ENCODE data around the gene TBX2. TPM values are rescaled to one million over a fixed set of nuclear protein-coding genes. Genes with fewer than 3 reads are reported as not detected.

Gene TBX2
- total and polyA plus RNA-seq, 2 of the 4 experiments (the other 2 are of a cell fraction), result 20.1 to 64.1 TPM

GRCh38 chr17:61404663-61404912 lies 4.9 kb downstream of the TBX2 start:
- Histone ChIP-seq H3K36me3 (ENCODE audit: control insufficient read depth, insufficient read depth, low read length) (peaks cover 80% of the 10 kb centered on the region), H3K4ac (ENCODE audit: low read depth, low read length) (peak overlapping the region; percentile 91), H3K4me2 (ENCODE audit: low read depth, low read length) (peak overlapping the region; percentile 83), H3K14ac (replicated peaks; ENCODE audit: low read depth, low read length) (peak overlapping the region; percentile 98), H2BK5ac (ENCODE audit: low read depth, low read length, poor library complexity, severe bottlenecking) (peak overlapping the region; percentile 91), H3K27ac (ENCODE audit: insufficient read depth, low read length) (peak overlapping the region; percentile 100), H2BK20ac (ENCODE audit: low read depth, low read length) (no peak overlapping the region), H3K4me3 (ENCODE audit: insufficient read depth, low read depth, low read length) (peak overlapping the region; percentile 98), H3K79me1 (ENCODE audit: low read depth in 1 of 2, low read length in 2 of 2) (no peaks in the 10 kb centered on the region), H3K9me1 (ENCODE audit: insufficient read depth, low read length) (no peaks in the 10 kb centered on the region), H3K9ac (ENCODE audit: low read depth, low read length) (peak overlapping the region; percentile 100), H3K27me3 (ENCODE audit: control insufficient read depth, insufficient read depth, low read length) (no peaks in the 10 kb centered on the region), H3K56ac (ENCODE audit: extremely low read depth, insufficient read depth, low read length) (peak overlapping the region; percentile 87), H2AFZ (replicated peaks; ENCODE audit: low read length, poor library complexity) (peak overlapping the region; percentile 54), H4K20me1 (ENCODE audit: insufficient read depth, low read length) (peaks cover 64% of the 10 kb centered on the region), H4K91ac (ENCODE audit: insufficient read depth, low read depth, low read length) (peak overlapping the region; percentile 85), H3K9me3 (ENCODE audit: control insufficient read depth, insufficient read depth, low read length) (no peaks in the 10 kb centered on the region), H2AK5ac (ENCODE audit: low read depth, low read length) (0 out of 2 replicates have a peak overlapping the region, but pooled peaks have one; percentile 13), H2AK9ac (replicated peaks; ENCODE audit: low read depth, low read length, poor library complexity) (peak overlapping the region; percentile 93), H3K23ac (ENCODE audit: low read depth, low read length) (peak overlapping the region; percentile 94), H3K18ac (ENCODE audit: low read depth, low read length) (peak overlapping the region; percentile 81; the same call in 1 of the 2 replicates), H4K5ac (ENCODE audit: low read depth, low read length) (no peak overlapping the region; the same call in 1 of the 2 replicates), H2BK120ac (ENCODE audit: low read depth, low read length) (peak overlapping the region; percentile 69), H3K4me1 (ENCODE audit: control insufficient read depth, insufficient read depth, low read length) (peaks cover 29% of the 10 kb centered on the region), H4K8ac (ENCODE audit: low read depth in 2 of 2, low read length in 2 of 2) (peak overlapping the region; percentile 59 to 89; a peak in 2 of 4 replicates), H2BK15ac (ENCODE audit: low read depth, low read length) (no peak overlapping the region)
- 1% methylated on average over 16 of the region's 27 CpGs; no CpG with 5 or more reads in 1 of the 2 experiments for WGBS, 2 experiments (ENCODE audit: extremely low coverage in 2 of 2, insufficient read length in 1 of 2)
- dilution Hi-C loops (cut with HindIII; ENCODE audit: low sequenced_read_pairs, unreplicated experiment), result no loop called here
- no TSS peak for BruUV-seq (replicated peaks)
- POLR2A ChIA-PET (ENCODE audit: unreplicated experiment), result interaction anchor here (0.5 kb wide), 1 partner anchor 202 kb away, joined by 7 read pairs; no protein-coding TSS in a partner anchor
- TF ChIP-seq FOS (IDR thresholded peaks at IDR 0.05; ENCODE audit: low read depth, low read length) (no peak), SMC3 (IDR thresholded peaks at IDR 0.05; ENCODE audit: low read depth, low read length) (no peak), POLR2A (IDR thresholded peaks at IDR 0.05; ENCODE audit: low read depth, low read length) (no peak), CTCF (conservative IDR thresholded peaks at IDR 0.05; ENCODE audit: low read depth, low read length) (no peak), RCOR1 (IDR thresholded peaks at IDR 0.05; ENCODE audit: insufficient replicate concordance, low read length) (no peak), BHLHE40 (IDR thresholded peaks at IDR 0.05; ENCODE audit: low read depth, low read length) (no peak), ELK1 (IDR thresholded peaks at IDR 0.05; ENCODE audit: borderline replicate concordance, low read depth, low read length) (no peak), CHD1 (IDR thresholded peaks at IDR 0.05; ENCODE audit: low read depth, low read length) (no peak), RAD21 (IDR thresholded peaks at IDR 0.05; ENCODE audit: low read length) (no peak), RFX5 (IDR thresholded peaks at IDR 0.05; ENCODE audit: low read depth, low read length) (no peak), MAFK (IDR thresholded peaks at IDR 0.05; ENCODE audit: low read depth, low read length) (no peak), CEBPB (IDR thresholded peaks at IDR 0.05; ENCODE audit: low read depth, low read length) (no peak), MAZ (IDR thresholded peaks at IDR 0.05; ENCODE audit: borderline replicate concordance, low read depth, low read length) (no peak), USF2 (IDR thresholded peaks at IDR 0.05; ENCODE audit: low read depth, low read length) (no peak), MXI1 (IDR thresholded peaks at IDR 0.05; ENCODE audit: borderline replicate concordance, low read depth, low read length) (no peak)
- no peak for ATAC-seq (ENCODE audit: low read depth)
- intact Hi-C loops (cut with micrococcal nuclease), result no loop called here
- in situ Hi-C loops (cut with MboI; ENCODE audit: low sequenced_read_pairs), result no loop called here
- CTCF ChIA-PET, result no interaction called here
- peak; percentile 36 for DNase-seq
